Measurements from ENCODE around the gene PRICKLE2. TPM values are rescaled to one million over a fixed set of nuclear protein-coding genes. Genes with fewer than 3 reads are reported as not detected.
A peak's percentile ranks its signal among the peaks of the same experiment; 100 is the strongest.

The PRICKLE2 gene
- total RNA-seq, 4 donors from 2014 or later: 71.8 to 99.9 (median 84.4) TPM

DNA sequence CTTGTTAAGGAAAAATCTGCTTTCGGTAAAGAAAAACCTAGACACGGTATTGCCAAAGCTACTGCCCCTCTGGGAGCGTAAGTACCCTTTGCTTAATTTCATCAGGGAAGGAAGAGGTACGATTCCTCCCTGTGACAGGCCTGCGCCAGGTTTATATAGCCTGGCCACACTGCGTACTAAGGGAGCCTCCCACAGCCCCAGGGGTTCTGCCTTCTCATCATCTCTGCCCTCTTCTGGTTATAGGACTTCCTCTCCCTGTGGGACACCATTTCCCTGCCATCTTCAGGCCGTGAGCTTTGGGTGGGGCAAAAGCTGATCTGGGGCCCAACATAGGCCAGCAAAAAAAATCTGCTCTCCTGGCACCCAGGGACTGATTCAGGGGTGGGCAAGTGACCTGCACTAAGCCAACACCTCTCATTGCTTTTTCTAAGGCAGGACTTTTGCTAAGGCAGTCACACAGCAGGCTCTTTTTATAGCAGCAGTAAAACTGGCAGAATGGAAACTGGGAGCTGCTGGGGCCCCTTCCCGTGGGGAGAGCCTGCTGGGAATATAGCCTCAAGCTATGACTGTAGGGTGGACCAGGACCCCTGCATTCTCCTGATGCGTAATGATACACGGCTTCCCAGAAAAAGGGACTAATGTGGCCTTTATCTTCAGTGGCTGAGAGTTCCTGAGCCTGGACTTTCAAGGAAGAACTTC lies 76.2 kb downstream of the PRICKLE2 start:
- intact Hi-C loops (cut with DNase I): no loop called here
- WGBS: 80% methylated on average over 10 of the region's 10 CpGs
- no peaks in the 10 kb centered on the region for H3K27me3 ChIP-seq
- H3K27ac ChIP-seq (replicated peaks in 1 of 4): peak overlapping the region; percentile 85 to 89 (median 86)
- TF ChIP-seq POLR2A (IDR thresholded peaks at IDR 0.05; ENCODE audit: low read depth) (no peak), EP300 (IDR thresholded peaks at IDR 0.05) (no peak)
- TF ChIP-seq, protein P1, sequence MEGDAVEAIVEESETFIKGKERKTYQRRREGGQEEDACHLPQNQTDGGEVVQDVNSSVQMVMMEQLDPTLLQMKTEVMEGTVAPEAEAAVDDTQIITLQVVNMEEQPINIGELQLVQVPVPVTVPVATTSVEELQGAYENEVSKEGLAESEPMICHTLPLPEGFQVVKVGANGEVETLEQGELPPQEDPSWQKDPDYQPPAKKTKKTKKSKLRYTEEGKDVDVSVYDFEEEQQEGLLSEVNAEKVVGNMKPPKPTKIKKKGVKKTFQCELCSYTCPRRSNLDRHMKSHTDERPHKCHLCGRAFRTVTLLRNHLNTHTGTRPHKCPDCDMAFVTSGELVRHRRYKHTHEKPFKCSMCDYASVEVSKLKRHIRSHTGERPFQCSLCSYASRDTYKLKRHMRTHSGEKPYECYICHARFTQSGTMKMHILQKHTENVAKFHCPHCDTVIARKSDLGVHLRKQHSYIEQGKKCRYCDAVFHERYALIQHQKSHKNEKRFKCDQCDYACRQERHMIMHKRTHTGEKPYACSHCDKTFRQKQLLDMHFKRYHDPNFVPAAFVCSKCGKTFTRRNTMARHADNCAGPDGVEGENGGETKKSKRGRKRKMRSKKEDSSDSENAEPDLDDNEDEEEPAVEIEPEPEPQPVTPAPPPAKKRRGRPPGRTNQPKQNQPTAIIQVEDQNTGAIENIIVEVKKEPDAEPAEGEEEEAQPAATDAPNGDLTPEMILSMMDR (IDR thresholded peaks at IDR 0.05): no peak
- peaks cover 30 to 88% (median 61%) of the 10 kb centered on the region in 4 donors for H3K4me1 ChIP-seq
- no peak overlapping the region for H3K4me3 ChIP-seq
- no peaks in the 10 kb centered on the region for H3K9me3 ChIP-seq
- H3K36me3 ChIP-seq: peaks cover 13 to 61% (median 36%) of the 10 kb centered on the region in 4 donors
- DNase-seq (ENCODE audit: extremely low spot score): no peak

DNA sequence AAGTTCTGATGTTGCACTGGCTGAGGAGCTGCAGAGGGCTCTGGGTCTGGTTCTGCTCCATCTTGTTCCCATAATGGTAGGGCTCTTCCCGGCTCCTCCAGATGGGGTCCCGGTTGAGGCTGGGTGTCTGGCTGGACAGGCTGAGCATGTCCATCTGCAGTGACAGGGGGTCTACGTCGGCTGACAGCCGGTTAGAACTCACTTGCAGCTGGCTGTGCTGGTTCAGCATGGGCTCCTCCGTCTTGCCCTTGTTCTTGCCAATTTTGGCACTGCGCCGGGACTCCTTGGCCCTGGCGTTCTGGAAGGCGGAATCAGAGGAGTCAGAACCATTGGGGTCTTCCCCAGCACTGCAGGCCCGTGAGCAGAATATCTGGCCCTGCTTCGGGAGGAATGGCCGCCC lies 78.1 kb downstream of the PRICKLE2 start:
- WGBS: 96% methylated on average over 5 of the region's 13 CpGs
- Histone ChIP-seq H3K4me1 (peaks cover 34 to 95% (median 74%) of the 10 kb centered on the region in 4 donors), H3K27me3 (no peaks in the 10 kb centered on the region), H3K4me3 (no peak overlapping the region), H3K36me3 (peaks cover 13 to 54% (median 27%) of the 10 kb centered on the region in 4 donors), H3K9me3 (no peaks in the 10 kb centered on the region), H3K27ac (replicated peaks in 1 of 4) (peak overlapping the region in 3 of 4 donors; percentile 20 to 85 (median 85))
- intact Hi-C loops (cut with DNase I): no loop called here
- TF ChIP-seq, protein P1 (IDR thresholded peaks at IDR 0.05): no peak
- TF ChIP-seq POLR2A (IDR thresholded peaks at IDR 0.05; ENCODE audit: low read depth) (no peak), EP300 (IDR thresholded peaks at IDR 0.05) (no peak), POLR2AphosphoS5 (IDR thresholded peaks at IDR 0.05) (no peak)
- no peak for DNase-seq (ENCODE audit: extremely low spot score)

DNA sequence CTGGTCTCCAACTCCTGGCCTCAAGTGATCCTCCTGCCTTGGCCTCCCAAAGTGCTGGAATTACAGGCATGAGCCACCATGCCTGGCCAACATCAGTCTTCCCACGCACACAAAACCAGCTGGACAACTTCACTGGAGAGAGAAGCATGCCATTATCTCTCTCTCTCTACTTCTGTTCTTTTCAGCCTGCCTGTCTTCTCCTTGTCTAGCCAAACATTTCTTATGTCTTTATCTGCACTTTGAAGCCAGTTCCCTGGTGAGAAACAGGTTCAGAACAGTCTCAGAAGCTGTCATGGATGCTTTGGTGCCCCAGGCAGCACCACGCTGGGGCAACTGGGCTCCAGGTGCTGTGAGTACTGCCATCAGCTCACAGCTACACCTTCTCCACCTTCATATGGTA lies 79.8 kb downstream of the PRICKLE2 start:
- H3K9me3 ChIP-seq: no peaks in the 10 kb centered on the region
- peaks cover 13 to 46% (median 24%) of the 10 kb centered on the region in 4 donors for H3K36me3 ChIP-seq
- H3K4me1 ChIP-seq: peaks cover 19 to 95% (median 74%) of the 10 kb centered on the region in 4 donors
- TF ChIP-seq, protein P1 (IDR thresholded peaks at IDR 0.05): no peak
- TF ChIP-seq POLR2AphosphoS5 (IDR thresholded peaks at IDR 0.05) (no peak), POLR2A (IDR thresholded peaks at IDR 0.05; ENCODE audit: low read depth) (no peak), EP300 (IDR thresholded peaks at IDR 0.05) (no peak)
- intact Hi-C loops (cut with DNase I): no loop called here
- no peaks in the 10 kb centered on the region for H3K27me3 ChIP-seq
- peak overlapping the region; percentile 34 to 85 (median 64) for H3K27ac ChIP-seq (replicated peaks in 1 of 4)
- H3K4me3 ChIP-seq: no peak overlapping the region
- no peak for DNase-seq (ENCODE audit: extremely low spot score)
- 91% methylated on average over 2 of the region's 2 CpGs for WGBS

DNA sequence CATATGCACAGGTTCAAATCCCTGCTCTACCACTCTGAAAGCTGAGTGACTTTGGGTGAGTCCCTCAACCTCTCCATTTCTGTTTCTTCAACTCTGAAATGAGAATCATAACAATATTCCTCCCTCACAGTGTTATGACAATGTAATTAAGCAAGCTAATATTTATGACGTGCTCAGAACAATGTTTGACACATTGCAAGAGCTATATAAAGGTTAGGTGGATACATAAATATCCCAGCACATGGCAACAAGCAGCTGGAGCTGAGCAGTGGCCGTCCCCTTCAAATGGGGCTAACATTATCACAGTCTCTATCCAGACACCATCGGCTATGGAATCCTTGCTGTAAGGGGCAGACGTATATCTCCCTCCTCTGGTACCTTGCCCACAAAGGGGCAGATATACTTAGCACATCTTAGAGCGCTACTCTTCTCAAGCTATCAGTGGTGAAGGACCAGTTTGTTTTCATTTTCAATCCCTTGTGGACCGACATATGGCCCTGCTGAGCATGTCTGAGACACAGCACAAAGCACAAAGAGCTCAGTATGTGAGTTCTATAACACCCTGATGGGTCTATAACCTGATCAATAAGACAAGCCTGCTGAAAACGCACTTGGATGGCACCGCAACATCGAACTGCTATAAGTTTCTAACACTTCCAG lies 80.9 kb downstream of the PRICKLE2 start:
- no peak for DNase-seq (ENCODE audit: extremely low spot score)
- intact Hi-C loops (cut with DNase I): no loop called here
- TF ChIP-seq POLR2A (IDR thresholded peaks at IDR 0.05; ENCODE audit: low read depth) (no peak), POLR2AphosphoS5 (IDR thresholded peaks at IDR 0.05) (peak in 1 of 2 donors; percentile 9)
- TF ChIP-seq, protein P1 (IDR thresholded peaks at IDR 0.05): no peak
- Histone ChIP-seq H3K4me1 (peaks cover 9 to 92% (median 70%) of the 10 kb centered on the region in 4 donors), H3K9me3 (no peaks in the 10 kb centered on the region), H3K4me3 (no peak overlapping the region), H3K36me3 (peaks cover 13 to 50% (median 25%) of the 10 kb centered on the region in 4 donors), H3K27ac (replicated peaks in 1 of 4) (peak overlapping the region; percentile 66 to 77 (median 72)), H3K27me3 (no peaks in the 10 kb centered on the region)
- 53% methylated on average over 9 of the region's 9 CpGs for WGBS

Measured in esophagus muscularis mucosa (tissue), 4 donors.